Left ventricle myocardium inferior (tissue), 1 donor: ENCODE results near the gene SFXN5. TPM values are rescaled to one million over a fixed set of nuclear protein-coding genes. Genes with fewer than 3 reads are reported as not detected.

Experiments
- DNase-seq: peaks from one replicate; pipeline ENCODE4 v3.0.0-alpha.2; 2020
- H3K27ac ChIP-seq: fragments of 200-600 bp; replicated peaks from 2 replicates; pipeline ENCODE4 v1.8.0; 2021
- H3K27me3 ChIP-seq: fragments of 200-600 bp; 2 replicates; pipeline ENCODE4 v1.8.0; 2021; ENCODE audit warnings: low read depth
- H3K36me3 ChIP-seq: fragments of 200-600 bp; 2 replicates; pipeline ENCODE4 v1.8.0; 2021
- H3K4me1 ChIP-seq: fragments of 200-600 bp; 2 replicates; pipeline ENCODE4 v1.8.0; 2021
- H3K4me3 ChIP-seq: fragments of 200-600 bp; 2 replicates; pipeline ENCODE4 v1.8.0; 2021; ENCODE audit warnings: mild to moderate bottlenecking, moderate library complexity
- H3K9me3 ChIP-seq: fragments of 200-600 bp; replicated peaks from 2 replicates; pipeline ENCODE4 v1.8.0; 2021
- CTCF ChIP-seq: fragments of 200-600 bp; IDR thresholded peaks from 2 replicates; pipeline ENCODE4 v1.8.0; 2021; ENCODE audit warnings: antibody characterized with exemption, mild to moderate bottlenecking, borderline replicate concordance
- intact Hi-C: fragments of 100-400 bp; cut with micrococcal nuclease; formaldehyde crosslinking; loops from one replicate; pipeline ENCODE4 v1.11.0; 2022
- total RNA-seq: library from RNA; stranded (reverse); fragmentation: NEBNext Ultra II Directional; extraction: Animal tissue kit (Norgen Biotek cat#: 25700); gene quantifications from one replicate; pipeline ENCODE4 v1.2.1, GENCODE V29; 2021
- donor health status: DM: no; HTN: yes; CAD: no; lungs with severe emphysema.

The SFXN5 gene
- total RNA-seq, 1 donor from 2014 or later = 9.9 TPM

GRCh38 chr2:72964146-72964525, 107.4 kb downstream of the SFXN5 start:
- no peak overlapping the region for H3K27ac ChIP-seq
- no peaks in the 10 kb centered on the region for H3K27me3 ChIP-seq
- intact Hi-C loops = no loop called here
- no peak for DNase-seq
- H3K4me3 ChIP-seq = no peak overlapping the region
- H3K9me3 ChIP-seq = no peaks in the 10 kb centered on the region
- TF ChIP-seq CTCF = no peak
- peaks cover 27% of the 10 kb centered on the region for H3K36me3 ChIP-seq
- H3K4me1 ChIP-seq = no peaks in the 10 kb centered on the region

GRCh38 chr2:72963423-72964145, 107.9 kb downstream of the SFXN5 start:
- intact Hi-C loops = no loop called here
- DNase-seq = no peak
- no peaks in the 10 kb centered on the region for H3K27me3 ChIP-seq
- no peak overlapping the region for H3K4me3 ChIP-seq
- no peaks in the 10 kb centered on the region for H3K9me3 ChIP-seq
- H3K27ac ChIP-seq = no peak overlapping the region
- peaks cover 29% of the 10 kb centered on the region for H3K36me3 ChIP-seq
- TF ChIP-seq CTCF = no peak
- no peaks in the 10 kb centered on the region for H3K4me1 ChIP-seq

- no peaks in the 10 kb centered on the region for H3K27me3 ChIP-seq
- intact Hi-C loops = no loop called here
- DNase-seq = no peak
- H3K9me3 ChIP-seq = no peaks in the 10 kb centered on the region
- no peak for TF ChIP-seq CTCF
- peaks cover 29% of the 10 kb centered on the region for H3K36me3 ChIP-seq
- no peak overlapping the region for H3K27ac ChIP-seq
- no peaks in the 10 kb centered on the region for H3K4me1 ChIP-seq
- H3K4me3 ChIP-seq = no peak overlapping the region
Observed at GRCh38 chr2:72962911-72963310, 108.6 kb downstream of the SFXN5 start.

GRCh38 chr2:72961853-72962468, 109.6 kb downstream of the SFXN5 start:
- Histone ChIP-seq H3K27me3 (no peaks in the 10 kb centered on the region), H3K4me3 (no peak overlapping the region), H3K36me3 (peaks cover 23% of the 10 kb centered on the region), H3K27ac (no peak overlapping the region), H3K9me3 (no peaks in the 10 kb centered on the region), H3K4me1 (no peaks in the 10 kb centered on the region)
- intact Hi-C loops = no loop called here
- DNase-seq = no peak
- TF ChIP-seq CTCF = no peak

DNA sequence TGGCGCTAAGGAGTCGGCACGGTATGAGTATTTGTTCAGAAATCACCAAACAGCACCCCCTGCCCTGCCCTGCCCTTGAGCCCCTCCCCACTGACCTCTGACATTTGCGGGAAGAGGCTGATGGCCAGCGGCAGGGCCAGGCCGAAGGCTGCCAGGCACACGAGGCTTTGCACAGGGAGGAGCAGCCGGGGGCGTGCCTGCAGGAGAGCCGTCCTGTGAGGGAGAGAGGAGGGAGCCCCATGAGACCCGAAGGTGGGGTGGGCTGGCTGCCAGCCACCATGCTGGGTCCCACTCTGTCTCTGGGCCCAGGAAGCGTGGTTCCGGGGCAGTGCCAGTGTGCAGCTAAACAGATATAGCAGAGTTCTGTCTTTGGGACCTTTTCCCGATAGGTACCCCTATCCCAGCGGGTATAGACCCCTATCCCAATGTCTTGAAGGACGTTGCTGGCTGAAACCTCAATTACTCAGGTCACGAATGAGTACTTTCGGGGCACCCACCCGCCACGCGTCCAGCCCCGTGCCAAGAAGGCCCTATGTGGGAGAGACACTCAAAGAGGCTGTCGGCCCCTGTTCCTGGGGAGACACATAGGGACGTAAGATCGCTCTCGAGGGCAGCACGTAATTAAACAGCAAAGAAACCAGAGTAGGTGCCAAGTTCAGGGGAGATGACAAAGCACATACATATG, 110.3 kb downstream of the SFXN5 start:
- no peak for DNase-seq
- intact Hi-C loops = no loop called here
- H3K27me3 ChIP-seq = no peaks in the 10 kb centered on the region
- no peaks in the 10 kb centered on the region for H3K4me1 ChIP-seq
- peaks cover 18% of the 10 kb centered on the region for H3K36me3 ChIP-seq
- no peak for TF ChIP-seq CTCF
- no peaks in the 10 kb centered on the region for H3K9me3 ChIP-seq
- H3K27ac ChIP-seq = no peak overlapping the region
- H3K4me3 ChIP-seq = no peak overlapping the region
